Measurements from ENCODE around the gene TMEM131.
"Not testable (repeated sequence)": the region's sequence is repeated elsewhere in the genome, so short reads cannot be mapped to it uniquely, and the experiment has no call there.

Gene TMEM131

DNA sequence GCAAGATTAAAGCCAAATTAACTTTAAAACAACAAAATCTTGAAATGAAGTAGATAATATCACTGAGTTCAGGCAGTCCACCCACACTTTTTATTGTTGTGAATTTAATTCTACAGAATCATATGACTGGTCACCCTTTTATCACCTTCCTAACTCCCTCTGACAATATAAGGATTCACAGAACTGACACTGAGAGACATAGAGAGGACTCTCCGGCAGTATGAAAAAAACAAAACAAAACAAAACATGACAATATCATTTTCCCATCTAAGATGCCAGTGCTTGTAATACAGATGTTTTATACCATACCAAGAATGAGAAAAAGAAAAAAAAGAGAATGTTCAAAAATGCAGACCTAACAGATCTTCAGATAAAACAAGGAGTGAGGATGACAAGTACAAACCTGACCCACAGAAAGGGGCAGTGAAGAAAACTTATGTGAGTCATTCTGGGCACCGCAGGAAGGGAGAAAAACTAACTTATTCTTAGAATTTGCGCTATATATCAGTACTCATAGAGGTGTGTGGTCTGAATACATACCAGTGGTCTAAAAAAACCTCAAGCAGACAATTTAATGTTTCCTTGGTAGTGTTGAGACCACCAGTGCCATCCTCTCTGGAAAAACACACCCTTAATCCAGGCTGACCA is 145.7 kb downstream of the TMEM131 start:
- DNase-seq, result no peak

- DNase-seq, result no peak
Observed at GRCh38 chr2:97848306-97848705, 147.4 kb downstream of the TMEM131 start.

DNA sequence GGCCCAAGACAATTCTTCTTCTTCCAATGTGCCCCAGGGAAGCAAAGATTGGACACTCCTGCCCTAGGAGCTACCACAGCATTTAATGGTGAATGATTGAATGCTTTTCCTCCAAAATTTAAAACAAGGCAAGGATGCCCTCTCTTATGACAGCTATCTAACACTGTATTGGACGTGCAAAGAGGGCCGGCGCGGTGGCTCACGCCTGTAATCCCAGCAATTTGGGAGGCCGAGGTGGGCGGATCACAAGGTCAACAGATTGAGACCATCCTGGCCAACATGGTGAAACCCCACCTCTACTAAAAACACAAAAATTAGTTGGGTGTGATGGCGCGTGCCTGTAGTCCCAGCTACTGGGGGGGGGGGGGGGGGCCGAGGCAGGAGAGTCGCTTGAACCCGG is 149.0 kb downstream of the TMEM131 start:
- not testable (repeated sequence) for DNase-seq

- DNase-seq, result peak; percentile 28 to 50
Observed at GRCh38 chr2:97845818-97846217, 149.9 kb downstream of the TMEM131 start.

DNA sequence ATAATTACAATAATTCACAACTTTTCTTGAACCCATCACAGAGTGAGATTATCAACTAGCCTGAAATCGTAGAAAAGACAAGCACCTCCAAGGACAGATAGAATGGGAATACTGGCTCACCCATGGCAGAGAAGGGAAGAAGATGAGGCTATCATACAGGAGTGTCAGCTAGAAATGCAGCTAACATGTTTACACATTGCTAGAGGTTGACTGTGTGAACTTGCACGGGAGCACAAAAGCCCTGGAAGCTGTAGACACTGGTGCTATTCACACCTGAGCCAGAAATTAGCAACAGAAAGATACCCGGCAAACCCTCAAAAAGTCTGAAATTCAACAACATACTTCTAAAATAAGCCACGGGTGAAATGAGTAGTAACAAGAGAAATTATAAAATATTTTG is 150.6 kb downstream of the TMEM131 start:
- DNase-seq, result no peak

DNA sequence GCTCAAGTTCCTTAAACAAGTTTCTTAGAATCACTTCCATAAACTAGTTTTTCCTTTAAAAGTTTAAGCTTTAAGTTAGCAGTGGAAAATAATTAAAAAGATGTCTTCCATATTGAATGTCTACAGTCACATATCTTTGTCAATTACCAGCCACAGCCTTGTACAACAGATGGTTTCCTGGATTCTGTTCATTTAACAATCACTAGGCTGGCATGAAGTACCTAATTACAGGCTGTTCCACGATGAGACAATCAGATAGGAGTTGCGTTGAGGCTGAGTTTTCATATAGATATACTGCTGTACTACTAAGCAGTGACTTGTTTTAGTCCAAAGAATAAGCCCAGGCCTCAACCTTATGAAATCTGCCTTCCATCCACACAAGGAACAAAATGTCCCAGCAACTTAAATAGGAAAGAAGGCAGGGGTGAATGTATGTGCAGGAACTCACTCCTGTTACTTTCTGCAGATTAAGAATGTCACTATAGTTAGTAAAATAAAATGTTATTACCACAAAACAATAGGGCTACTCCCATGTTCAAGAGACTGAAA is 151.4 kb downstream of the TMEM131 start:
- DNase-seq, result no peak

- no peak for DNase-seq
Observed at GRCh38 chr2:97840198-97840597, 155.6 kb downstream of the TMEM131 start.

DNA sequence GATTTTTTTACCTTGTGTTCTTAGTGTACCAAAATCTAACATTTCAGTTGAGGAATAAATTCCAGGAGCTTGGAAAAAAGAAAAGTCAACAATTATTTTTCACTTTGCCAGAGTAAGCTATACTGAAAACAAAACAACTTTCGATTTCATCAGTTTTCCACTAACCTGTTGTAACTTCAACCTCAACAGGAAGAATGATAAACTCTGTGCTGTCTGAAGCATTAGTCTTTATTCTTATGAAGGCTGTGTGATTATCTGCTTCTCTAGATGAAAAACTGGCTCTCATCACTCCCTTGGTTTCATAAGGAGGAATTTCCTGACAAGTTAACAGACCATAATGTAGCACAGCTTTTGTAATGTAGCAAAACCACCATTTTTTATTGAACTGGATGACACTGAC is 161.1 kb downstream of the TMEM131 start:
- DNase-seq, result no peak

- no peak for DNase-seq
Observed at GRCh38 chr2:97831121-97831520, 164.6 kb downstream of the TMEM131 start.

DNA sequence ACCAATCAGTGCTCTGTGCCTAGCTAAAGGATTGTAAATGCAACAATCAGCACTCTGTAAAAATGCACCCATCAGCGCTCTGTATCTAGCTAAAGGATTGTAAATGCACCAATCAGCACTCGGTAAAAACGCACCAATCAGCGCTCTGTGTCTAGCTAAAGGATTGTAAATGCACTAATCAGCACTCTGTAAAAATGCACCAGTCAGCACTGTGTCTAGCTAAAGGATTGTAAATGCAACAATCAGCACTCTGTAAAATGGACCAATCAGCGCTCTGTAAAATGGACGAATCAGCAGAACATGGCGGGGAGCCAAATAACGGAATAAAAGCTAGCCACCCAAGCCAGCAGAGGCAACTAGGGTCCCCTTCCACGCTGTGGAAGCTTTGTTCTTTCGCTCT is 166.5 kb downstream of the TMEM131 start:
- not testable (repeated sequence) for DNase-seq

- not testable (repeated sequence) for DNase-seq
Observed at GRCh38 chr2:97827013-97827412, 168.7 kb downstream of the TMEM131 start.

- DNase-seq, result peak; percentile 19 to 38
Observed at GRCh38 chr2:97826266-97826847, 169.4 kb downstream of the TMEM131 start.

DNA sequence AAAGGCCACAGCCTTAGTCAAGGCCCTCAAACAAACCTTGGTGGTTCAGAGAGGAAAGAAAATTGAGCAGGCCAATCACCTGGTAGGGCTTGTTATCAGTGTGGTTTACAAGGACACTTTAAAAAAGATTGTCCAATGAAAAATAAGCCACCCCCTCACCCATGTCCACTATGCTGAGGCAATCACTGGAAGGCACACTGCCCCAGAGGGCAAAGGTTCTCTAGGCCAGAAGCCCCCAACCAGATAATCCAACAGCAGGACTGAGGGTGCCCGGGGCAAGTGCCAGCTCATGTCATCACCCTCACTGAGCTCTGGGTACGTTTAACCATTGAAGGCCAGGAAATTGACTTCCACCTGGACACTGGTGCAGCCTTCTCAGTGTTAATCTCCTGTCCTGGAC is 171.7 kb downstream of the TMEM131 start:
- DNase-seq, result not testable (repeated sequence)

GRCh38 chr2:97821862-97822261 is 173.9 kb downstream of the TMEM131 start:
- DNase-seq, result not testable (repeated sequence)

GRCh38 chr2:97819754-97820153 is 176.0 kb downstream of the TMEM131 start:
- no peak for DNase-seq

DNA sequence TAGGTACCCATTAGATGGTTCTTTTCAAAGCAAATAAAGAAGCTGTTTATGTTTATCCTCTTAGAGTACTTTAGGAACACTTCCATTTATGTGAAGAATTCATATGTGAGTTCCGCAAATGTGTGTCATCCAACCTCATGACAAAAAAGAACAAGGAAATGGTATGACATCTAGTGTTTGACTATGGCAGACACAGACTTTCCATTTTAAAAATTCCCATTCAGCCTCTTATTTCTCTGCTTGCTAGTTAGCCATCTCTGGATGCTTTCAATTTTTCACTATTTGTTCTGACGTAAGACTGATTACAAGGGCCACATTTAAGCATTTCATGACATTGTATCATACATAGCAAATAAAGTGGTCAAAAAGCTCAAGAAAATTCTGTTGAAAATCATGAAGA is 179.3 kb downstream of the TMEM131 start:
- no peak for DNase-seq

DNA sequence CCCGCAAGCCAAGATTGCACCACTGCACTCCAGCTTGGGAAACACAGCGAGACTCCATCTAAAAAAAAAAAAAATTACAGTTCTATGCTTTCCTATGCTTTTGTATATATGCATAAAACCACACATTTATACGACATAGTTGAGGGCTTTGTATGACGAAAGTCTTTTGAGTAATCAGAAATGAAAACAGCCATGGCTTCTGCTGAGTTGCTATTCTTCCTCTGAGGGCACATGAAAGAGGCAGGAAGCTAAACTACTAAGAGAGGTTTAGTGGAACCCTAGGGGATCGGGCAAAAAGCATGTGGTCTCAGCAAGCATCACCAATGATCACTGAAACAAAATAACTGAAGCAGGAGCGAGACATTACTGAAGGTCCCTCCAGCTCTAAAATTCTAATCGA is 182.8 kb downstream of the TMEM131 start:
- DNase-seq, result no peak

DNA sequence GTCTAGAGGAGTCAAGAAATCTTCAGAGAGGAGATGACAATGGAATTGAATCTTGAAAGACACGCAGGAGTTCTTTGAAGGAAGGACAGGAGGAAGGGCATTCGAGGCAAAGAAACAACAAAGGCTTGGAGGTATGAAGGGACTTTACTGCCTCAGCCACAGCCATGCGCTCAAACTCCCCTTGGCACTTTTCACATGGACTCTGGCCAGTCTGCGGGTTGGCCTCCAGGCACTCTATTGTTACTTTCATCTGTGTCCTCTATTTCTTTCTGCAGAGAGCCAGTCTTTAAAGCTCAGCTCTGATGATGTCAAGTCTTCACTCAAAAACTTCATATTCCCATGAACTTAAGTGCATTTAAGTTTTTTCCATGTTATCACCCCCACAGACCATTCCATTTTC is 186.9 kb downstream of the TMEM131 start:
- no peak for DNase-seq

DNA sequence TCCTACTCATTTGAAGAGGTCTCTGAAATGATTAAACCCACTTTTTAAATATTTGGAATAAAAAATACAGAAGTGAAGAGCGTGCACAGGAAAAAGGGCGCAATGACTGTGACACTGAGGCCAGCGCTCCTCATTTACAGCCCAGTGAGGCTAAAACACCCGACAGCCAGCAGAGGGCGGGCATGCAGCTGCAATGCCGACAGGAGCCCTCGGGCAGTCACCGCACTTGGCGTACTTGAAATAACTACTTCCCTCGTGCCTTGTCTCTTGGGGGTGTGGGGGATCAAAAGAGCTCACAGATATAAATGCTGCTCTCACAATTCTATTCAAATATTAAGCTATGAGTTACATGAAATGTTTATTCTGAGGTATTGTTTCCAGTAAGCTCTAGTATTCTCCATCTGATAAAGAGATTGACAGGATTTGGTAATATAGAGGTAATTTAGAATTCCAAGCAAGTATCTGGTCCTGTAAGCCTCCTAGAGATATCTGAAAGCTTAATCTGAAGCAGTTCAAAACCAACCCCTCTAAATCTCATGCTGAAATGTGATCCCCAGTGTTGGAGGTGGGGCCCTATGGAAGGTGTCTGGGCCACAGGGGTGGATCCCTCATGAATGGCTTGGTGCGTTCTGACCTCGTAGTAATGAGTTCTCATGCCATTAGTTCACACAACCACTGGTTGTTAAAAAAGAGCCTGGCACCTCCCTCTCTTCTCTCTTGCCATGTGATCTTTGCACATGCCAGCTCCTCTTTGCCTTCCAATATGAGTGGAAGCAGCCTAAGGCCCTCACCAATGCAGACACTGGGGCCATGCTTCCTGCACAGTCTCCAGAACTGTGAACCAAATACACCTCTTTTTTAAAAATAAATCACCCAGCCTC is 188.8 kb downstream of the TMEM131 start:
- DNase-seq, result peak; percentile 66 to 78

DNA sequence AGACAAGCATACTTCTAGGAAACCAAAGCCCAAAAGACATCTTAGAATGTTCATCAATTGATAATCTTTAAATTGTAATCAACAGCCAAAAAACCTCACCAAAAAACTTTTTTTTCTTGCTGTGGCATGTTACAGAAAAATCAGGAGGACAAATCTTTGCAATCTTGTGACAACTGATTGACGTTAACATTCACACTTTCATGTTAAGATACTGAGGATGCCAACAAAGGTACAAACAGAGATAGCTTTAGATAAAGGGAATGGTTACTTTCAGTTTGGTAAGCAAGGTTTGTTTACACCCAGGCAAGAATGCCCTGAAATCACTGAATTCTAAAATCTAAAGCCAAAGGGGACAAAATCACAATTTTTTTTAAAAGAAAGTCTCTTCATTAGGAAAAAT is 190.0 kb downstream of the TMEM131 start:
- no peak for DNase-seq

DNA sequence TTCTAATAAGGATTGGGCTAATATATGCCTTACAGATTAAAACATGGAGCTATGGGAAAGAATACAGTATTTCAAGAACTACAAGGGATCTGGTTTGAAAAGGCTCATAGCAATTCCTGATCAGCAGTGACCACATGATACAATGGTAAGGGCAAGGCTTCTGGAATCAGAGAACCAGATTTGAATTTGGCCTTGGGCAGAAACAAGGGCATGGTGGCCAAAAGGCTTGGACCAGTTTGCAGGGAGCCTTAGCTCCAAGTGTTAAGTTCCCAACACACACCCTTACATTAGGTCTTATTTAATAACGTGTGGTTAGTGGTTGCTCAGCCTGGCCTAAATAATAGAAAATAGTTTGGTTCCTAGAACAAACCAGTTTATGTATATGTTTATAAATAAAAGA is 194.7 kb downstream of the TMEM131 start:
- no peak for DNase-seq

- no peak for DNase-seq
Observed at GRCh38 chr2:97798416-97798815, 197.3 kb downstream of the TMEM131 start.

GRCh38 chr2:97797355-97797754 is 198.4 kb downstream of the TMEM131 start:
- no peak for DNase-seq

Measured in inflammatory macrophage (primary cell).